ENCODE results near the gene COLQ.
"Not testable (repeated sequence)": the region's sequence is repeated elsewhere in the genome, so short reads cannot be mapped to it uniquely, and the experiment has no call there.

Gene COLQ

GRCh38 chr3:15539066-15539465 is 17.6 kb upstream of the COLQ start:
- Histone ChIP-seq H3K9me3 (ENCODE audit: control insufficient read depth in 1 of 2, low read length in 2 of 2) (no peaks in the 10 kb centered on the region), H3K27ac (ENCODE audit: low read depth, low read length) (no peak overlapping the region), H3K9ac (ENCODE audit: low read depth in 1 of 2, low read length in 2 of 2) (no peak overlapping the region), H3K36me3 (ENCODE audit: control insufficient read depth in 1 of 2, insufficient read depth in 2 of 2, low read length in 2 of 2) (no peaks in the 10 kb centered on the region), H3K4me3 (ENCODE audit: low read depth in 1 of 2, low read length in 2 of 2) (no peak overlapping the region), H3K27me3 (ENCODE audit: control insufficient read depth in 1 of 2, insufficient read depth in 2 of 2, low read length in 2 of 2) (no peaks in the 10 kb centered on the region), H3K4me1 (ENCODE audit: control insufficient read depth in 1 of 2, insufficient read depth in 2 of 2, low read length in 2 of 2) (peaks cover 0 to 7% of the 10 kb centered on the region in 2 donors)

GRCh38 chr3:15538345-15538744 is 16.8 kb upstream of the COLQ start:
- no peak overlapping the region for H3K9ac ChIP-seq (ENCODE audit: low read depth in 1 of 2, low read length in 2 of 2)

DNA sequence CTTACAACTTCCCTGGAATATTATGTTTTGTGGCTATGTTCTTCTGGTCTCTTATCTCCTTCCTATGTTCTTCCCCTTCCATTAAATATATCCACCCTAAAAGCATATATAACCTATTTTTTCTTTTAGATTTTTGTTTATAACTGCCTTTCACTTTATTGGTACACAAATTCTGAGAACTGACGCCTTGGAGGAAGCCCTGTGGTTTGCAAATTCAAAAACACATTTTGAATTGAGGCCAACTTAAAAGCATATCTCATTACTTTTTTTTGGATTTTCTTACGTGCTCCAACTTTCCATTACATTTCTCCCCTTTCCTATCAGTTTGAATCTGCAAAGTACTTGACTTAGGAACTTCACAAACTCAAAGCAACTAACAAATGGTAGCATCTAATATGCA is 15.3 kb upstream of the COLQ start:
- Histone ChIP-seq H3K4me3 (ENCODE audit: low read depth in 1 of 2, low read length in 2 of 2) (no peak overlapping the region), H3K27me3 (ENCODE audit: control insufficient read depth in 1 of 2, insufficient read depth in 2 of 2, low read length in 2 of 2) (no peaks in the 10 kb centered on the region), H3K27ac (ENCODE audit: low read depth, low read length) (no peak overlapping the region), H3K9ac (ENCODE audit: low read depth in 1 of 2, low read length in 2 of 2) (no peak overlapping the region), H3K9me3 (ENCODE audit: control insufficient read depth in 1 of 2, low read length in 2 of 2) (no peaks in the 10 kb centered on the region), H3K36me3 (ENCODE audit: control insufficient read depth in 1 of 2, insufficient read depth in 2 of 2, low read length in 2 of 2) (no peaks in the 10 kb centered on the region), H3K4me1 (ENCODE audit: control insufficient read depth in 1 of 2, insufficient read depth in 2 of 2, low read length in 2 of 2) (peaks cover 0 to 7% of the 10 kb centered on the region in 2 donors)

More at GRCh38 chr3:15538345-15538744, 16.8 kb upstream of the COLQ start:
- no peaks in the 10 kb centered on the region for H3K36me3 ChIP-seq (ENCODE audit: control insufficient read depth in 1 of 2, insufficient read depth in 2 of 2, low read length in 2 of 2)
- no peaks in the 10 kb centered on the region for H3K27me3 ChIP-seq (ENCODE audit: control insufficient read depth in 1 of 2, insufficient read depth in 2 of 2, low read length in 2 of 2)
- no peaks in the 10 kb centered on the region for H3K9me3 ChIP-seq (ENCODE audit: control insufficient read depth in 1 of 2, low read length in 2 of 2)
- H3K27ac ChIP-seq (ENCODE audit: low read depth, low read length), result no peak overlapping the region
- H3K4me3 ChIP-seq (ENCODE audit: low read depth in 1 of 2, low read length in 2 of 2), result no peak overlapping the region
- H3K4me1 ChIP-seq (ENCODE audit: control insufficient read depth in 1 of 2, insufficient read depth in 2 of 2, low read length in 2 of 2), result peaks cover 0 to 7% of the 10 kb centered on the region in 2 donors

- no peak overlapping the region for H3K27ac ChIP-seq (ENCODE audit: low read depth, low read length)
- H3K4me1 ChIP-seq (ENCODE audit: control insufficient read depth in 1 of 2, insufficient read depth in 2 of 2, low read length in 2 of 2), result peaks cover 0 to 7% of the 10 kb centered on the region in 2 donors
- no peaks in the 10 kb centered on the region for H3K36me3 ChIP-seq (ENCODE audit: control insufficient read depth in 1 of 2, insufficient read depth in 2 of 2, low read length in 2 of 2)
- no peaks in the 10 kb centered on the region for H3K27me3 ChIP-seq (ENCODE audit: control insufficient read depth in 1 of 2, insufficient read depth in 2 of 2, low read length in 2 of 2)
- no peak overlapping the region for H3K9ac ChIP-seq (ENCODE audit: low read depth in 1 of 2, low read length in 2 of 2)
- no peaks in the 10 kb centered on the region for H3K9me3 ChIP-seq (ENCODE audit: control insufficient read depth in 1 of 2, low read length in 2 of 2)
- no peak overlapping the region for H3K4me3 ChIP-seq (ENCODE audit: low read depth in 1 of 2, low read length in 2 of 2)
These were observed 14.2 kb upstream of the COLQ start for GRCh38 chr3:15535732-15536131.

- not testable (repeated sequence) for H3K36me3 ChIP-seq (ENCODE audit: control insufficient read depth in 1 of 2, insufficient read depth in 2 of 2, low read length in 2 of 2); H3K9me3 ChIP-seq (ENCODE audit: control insufficient read depth in 1 of 2, low read length in 2 of 2); H3K27ac ChIP-seq (ENCODE audit: low read depth, low read length); H3K27me3 ChIP-seq (ENCODE audit: control insufficient read depth in 1 of 2, insufficient read depth in 2 of 2, low read length in 2 of 2); H3K4me3 ChIP-seq (ENCODE audit: low read depth in 1 of 2, low read length in 2 of 2); H3K9ac ChIP-seq (ENCODE audit: low read depth in 1 of 2, low read length in 2 of 2); H3K4me1 ChIP-seq (ENCODE audit: control insufficient read depth in 1 of 2, insufficient read depth in 2 of 2, low read length in 2 of 2)
These were observed 11.1 kb upstream of the COLQ start for GRCh38 chr3:15532614-15533013.

DNA sequence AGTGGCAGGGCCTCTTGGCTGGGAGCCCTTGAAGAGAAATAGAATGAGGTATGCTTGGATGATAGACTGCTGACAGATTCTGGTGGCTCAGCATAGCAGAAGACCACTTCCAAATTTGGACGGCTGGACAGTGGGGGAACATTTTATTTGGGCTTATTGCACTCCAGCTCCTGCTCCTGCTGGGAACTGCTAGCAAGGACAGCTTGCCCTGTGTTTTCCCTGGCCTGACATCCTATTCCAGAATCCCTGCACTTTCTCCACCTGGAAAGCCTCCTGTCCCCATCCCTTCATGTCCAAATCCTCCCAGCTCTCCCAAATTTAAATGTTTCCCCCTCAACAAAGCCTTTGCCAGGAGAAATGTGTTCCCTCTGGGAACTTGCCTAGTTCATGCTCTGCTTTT is 9.8 kb upstream of the COLQ start:
- Histone ChIP-seq H3K36me3 (ENCODE audit: control insufficient read depth in 1 of 2, insufficient read depth in 2 of 2, low read length in 2 of 2) (no peaks in the 10 kb centered on the region), H3K27me3 (ENCODE audit: control insufficient read depth in 1 of 2, insufficient read depth in 2 of 2, low read length in 2 of 2) (no peaks in the 10 kb centered on the region), H3K9ac (ENCODE audit: low read depth in 1 of 2, low read length in 2 of 2) (no peak overlapping the region)

GRCh38 chr3:15528854-15529537 is 7.5 kb upstream of the COLQ start:
- H3K36me3 ChIP-seq (ENCODE audit: control insufficient read depth in 1 of 2, insufficient read depth in 2 of 2, low read length in 2 of 2), result no peaks in the 10 kb centered on the region
- peaks cover 0 to 2% of the 10 kb centered on the region in 2 donors for H3K4me1 ChIP-seq (ENCODE audit: control insufficient read depth in 1 of 2, insufficient read depth in 2 of 2, low read length in 2 of 2)
- H3K4me3 ChIP-seq (ENCODE audit: low read depth in 1 of 2, low read length in 2 of 2), result no peak overlapping the region
- no peak overlapping the region for H3K27ac ChIP-seq (ENCODE audit: low read depth, low read length)
- H3K9ac ChIP-seq (ENCODE audit: low read depth in 1 of 2, low read length in 2 of 2), result no peak overlapping the region
- H3K27me3 ChIP-seq (ENCODE audit: control insufficient read depth in 1 of 2, insufficient read depth in 2 of 2, low read length in 2 of 2), result no peaks in the 10 kb centered on the region
- no peaks in the 10 kb centered on the region for H3K9me3 ChIP-seq (ENCODE audit: control insufficient read depth in 1 of 2, low read length in 2 of 2)

More for the DNA sequence above, 9.8 kb upstream of the COLQ start:
- peaks cover 2 to 4% of the 10 kb centered on the region in 2 donors for H3K4me1 ChIP-seq (ENCODE audit: control insufficient read depth in 1 of 2, insufficient read depth in 2 of 2, low read length in 2 of 2)
- no peak overlapping the region for H3K27ac ChIP-seq (ENCODE audit: low read depth, low read length)
- no peaks in the 10 kb centered on the region for H3K9me3 ChIP-seq (ENCODE audit: control insufficient read depth in 1 of 2, low read length in 2 of 2)
- H3K4me3 ChIP-seq (ENCODE audit: low read depth in 1 of 2, low read length in 2 of 2), result no peak overlapping the region

DNA sequence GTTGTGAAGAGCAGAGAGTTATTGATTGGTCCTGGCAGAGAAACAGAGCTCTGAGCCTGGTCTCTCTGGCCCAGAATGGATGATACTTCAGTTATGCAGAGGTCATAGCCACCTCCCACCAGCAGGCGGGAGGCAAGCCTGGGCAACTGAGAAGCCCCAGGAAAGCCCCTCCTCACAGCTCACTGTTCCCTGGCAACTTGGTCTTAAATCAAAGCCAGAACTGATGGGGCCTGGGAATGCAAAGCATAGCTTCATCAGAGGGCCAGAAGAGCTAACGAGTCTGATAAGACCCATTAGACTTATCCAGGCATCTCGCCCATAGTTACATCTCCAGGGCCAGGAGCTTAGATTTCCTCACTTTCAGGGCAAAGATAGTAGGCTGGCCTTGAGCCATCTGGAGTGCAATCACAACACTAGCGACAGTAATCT is 5.5 kb upstream of the COLQ start:
- no peak overlapping the region for H3K9ac ChIP-seq (ENCODE audit: low read depth in 1 of 2, low read length in 2 of 2)
- H3K9me3 ChIP-seq (ENCODE audit: control insufficient read depth in 1 of 2, low read length in 2 of 2), result no peaks in the 10 kb centered on the region
- H3K27me3 ChIP-seq (ENCODE audit: control insufficient read depth in 1 of 2, insufficient read depth in 2 of 2, low read length in 2 of 2), result no peaks in the 10 kb centered on the region
- H3K36me3 ChIP-seq (ENCODE audit: control insufficient read depth in 1 of 2, insufficient read depth in 2 of 2, low read length in 2 of 2), result no peaks in the 10 kb centered on the region
- peaks cover 0 to 2% of the 10 kb centered on the region in 2 donors for H3K4me1 ChIP-seq (ENCODE audit: control insufficient read depth in 1 of 2, insufficient read depth in 2 of 2, low read length in 2 of 2)
- no peak overlapping the region for H3K27ac ChIP-seq (ENCODE audit: low read depth, low read length)
- H3K4me3 ChIP-seq (ENCODE audit: low read depth in 1 of 2, low read length in 2 of 2), result no peak overlapping the region

GRCh38 chr3:15525790-15526189 is 4.3 kb upstream of the COLQ start:
- no peaks in the 10 kb centered on the region for H3K36me3 ChIP-seq (ENCODE audit: control insufficient read depth in 1 of 2, insufficient read depth in 2 of 2, low read length in 2 of 2)
- no peaks in the 10 kb centered on the region for H3K9me3 ChIP-seq (ENCODE audit: control insufficient read depth in 1 of 2, low read length in 2 of 2)
- H3K27ac ChIP-seq (ENCODE audit: low read depth, low read length), result no peak overlapping the region
- H3K4me1 ChIP-seq (ENCODE audit: control insufficient read depth in 1 of 2, insufficient read depth in 2 of 2, low read length in 2 of 2), result peaks cover 0 to 2% of the 10 kb centered on the region in 2 donors
- no peak overlapping the region for H3K4me3 ChIP-seq (ENCODE audit: low read depth in 1 of 2, low read length in 2 of 2)
- H3K27me3 ChIP-seq (ENCODE audit: control insufficient read depth in 1 of 2, insufficient read depth in 2 of 2, low read length in 2 of 2), result no peaks in the 10 kb centered on the region
- H3K9ac ChIP-seq (ENCODE audit: low read depth in 1 of 2, low read length in 2 of 2), result no peak overlapping the region

DNA sequence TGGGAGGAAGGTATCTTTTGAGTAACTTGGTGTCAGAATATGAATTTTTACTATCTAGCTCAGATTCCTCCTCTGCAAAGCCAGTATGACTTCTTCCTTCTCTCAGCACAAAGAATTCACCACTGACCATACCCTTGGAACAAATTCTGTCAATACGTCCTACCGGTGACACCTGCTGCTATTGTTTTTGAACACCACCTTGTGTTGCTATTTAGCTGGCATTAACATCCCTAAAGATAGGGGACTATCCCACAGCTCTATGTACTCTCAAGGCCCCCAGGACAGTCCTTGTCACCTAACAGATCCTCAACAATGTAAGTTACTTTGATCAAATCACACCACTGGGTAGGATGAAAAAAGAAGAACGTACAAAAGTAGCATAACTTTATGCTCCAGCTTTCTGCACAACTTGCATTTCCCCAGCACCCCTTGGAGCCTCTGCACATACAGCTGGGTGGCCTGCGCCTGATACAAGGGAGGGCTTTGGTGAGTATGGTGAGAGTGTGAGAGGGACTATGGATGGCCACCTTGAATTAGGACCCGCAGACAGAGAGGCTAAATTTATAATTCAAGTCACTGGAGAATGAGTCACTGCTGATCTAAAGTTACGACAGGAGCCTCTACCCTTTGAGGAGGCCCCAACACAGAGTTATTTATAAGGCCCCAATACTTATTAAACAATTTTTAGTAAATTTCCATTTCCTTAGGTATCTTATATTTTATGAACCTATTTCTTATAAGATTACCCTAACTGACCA is 2.3 kb upstream of the COLQ start:
- Histone ChIP-seq H3K36me3 (ENCODE audit: control insufficient read depth in 1 of 2, insufficient read depth in 2 of 2, low read length in 2 of 2) (no peaks in the 10 kb centered on the region), H3K9ac (ENCODE audit: low read depth in 1 of 2, low read length in 2 of 2) (no peak overlapping the region), H3K4me3 (ENCODE audit: low read depth in 1 of 2, low read length in 2 of 2) (no peak overlapping the region), H3K27me3 (ENCODE audit: control insufficient read depth in 1 of 2, insufficient read depth in 2 of 2, low read length in 2 of 2) (no peaks in the 10 kb centered on the region), H3K27ac (ENCODE audit: low read depth, low read length) (no peak overlapping the region), H3K9me3 (ENCODE audit: control insufficient read depth in 1 of 2, low read length in 2 of 2) (no peaks in the 10 kb centered on the region), H3K4me1 (ENCODE audit: control insufficient read depth in 1 of 2, insufficient read depth in 2 of 2, low read length in 2 of 2) (peaks cover 0 to 2% of the 10 kb centered on the region in 2 donors)

Measured in duodenal mucosa (tissue), 2 donors.